ENCODE data around the gene S100P.

GRCh38 chr4:6716018-6716911, 22.6 kb downstream of the S100P start, which contains the start of gene BLOC1S4:
- TF ChIP-seq CTCF (IDR thresholded peaks at IDR 0.05; ENCODE audit: low read depth, low read length, missing input control): no peak
- TF ChIP-seq FOXA2 (IDR thresholded peaks at IDR 0.05): no peak
- no peak for TF ChIP-seq YY1 (IDR thresholded peaks at IDR 0.05)
- no peak for TF ChIP-seq HNF4G (IDR thresholded peaks at IDR 0.05)
- TF ChIP-seq REST (IDR thresholded peaks at IDR 0.05): no peak
- no peak for TF ChIP-seq ATF3 (IDR thresholded peaks at IDR 0.05)
- TF ChIP-seq HNF4A (conservative IDR thresholded peaks at IDR 0.05): no peak
- TF ChIP-seq TAF1 (conservative IDR thresholded peaks at IDR 0.05): no peak

Data from liver (tissue), 3 donors.